Neural cell (in vitro differentiated cells): Measurements from ENCODE around the gene CGB1.

ENCODE experiments used
- EP300 ChIP-seq: fragments of 450-650 bp; conservative IDR thresholded peaks from 2 replicates; pipeline ENCODE4 v1.6.1; 2014; ENCODE audit warnings: antibody characterized with exemption, mild to moderate bottlenecking, moderate library complexity; ENCODE audit not compliant: poor library complexity, severe bottlenecking
- EZH2 ChIP-seq: fragments of 200-600, 300-800 bp; shearing (Covaris generic), sonication (generic); IDR thresholded peaks from 2 replicates; pipeline ENCODE4 v1.6.1; 2014; ENCODE audit warnings: antibody characterized with exemption, low read length, borderline replicate concordance, mild to moderate bottlenecking; ENCODE audit not compliant: insufficient read depth, poor library complexity, severe bottlenecking
- MXI1 ChIP-seq: fragments of 450-650 bp; conservative IDR thresholded peaks from 2 replicates; pipeline ENCODE4 v1.6.1; 2014; ENCODE audit warnings: antibody characterized with exemption, mild to moderate bottlenecking; ENCODE audit not compliant: poor library complexity, severe bottlenecking
- POLR2AphosphoS5 ChIP-seq: IDR thresholded peaks from 2 replicates; pipeline ENCODE4 v1.6.1; 2012
- RAD21 ChIP-seq: fragments of 450-650 bp; conservative IDR thresholded peaks from 2 replicates; pipeline ENCODE4 v1.6.1; 2014; ENCODE audit warnings: antibody characterized with exemption, mild to moderate bottlenecking, moderate library complexity
- REST ChIP-seq: IDR thresholded peaks from 2 replicates; pipeline ENCODE4 v1.6.1; 2012; ENCODE audit warnings: borderline replicate concordance
- SMC3 ChIP-seq: fragments of 450-650 bp; conservative IDR thresholded peaks from 2 replicates; pipeline ENCODE4 v1.6.1; 2014; ENCODE audit warnings: antibody characterized with exemption, mild to moderate bottlenecking, moderate library complexity; ENCODE audit not compliant: poor library complexity
- TAF1 ChIP-seq: IDR thresholded peaks from 2 replicates; pipeline ENCODE4 v1.6.1; 2012; ENCODE audit warnings: low read depth
- TF ChIP-seq, protein P1 (sequence below): fragments of 450-650 bp; IDR thresholded peaks from 2 replicates; pipeline ENCODE4 v1.5.1; 2014; ENCODE audit warnings: antibody characterized with exemption, mild to moderate bottlenecking, moderate library complexity; ENCODE audit not compliant: poor library complexity, severe bottlenecking

DNA sequence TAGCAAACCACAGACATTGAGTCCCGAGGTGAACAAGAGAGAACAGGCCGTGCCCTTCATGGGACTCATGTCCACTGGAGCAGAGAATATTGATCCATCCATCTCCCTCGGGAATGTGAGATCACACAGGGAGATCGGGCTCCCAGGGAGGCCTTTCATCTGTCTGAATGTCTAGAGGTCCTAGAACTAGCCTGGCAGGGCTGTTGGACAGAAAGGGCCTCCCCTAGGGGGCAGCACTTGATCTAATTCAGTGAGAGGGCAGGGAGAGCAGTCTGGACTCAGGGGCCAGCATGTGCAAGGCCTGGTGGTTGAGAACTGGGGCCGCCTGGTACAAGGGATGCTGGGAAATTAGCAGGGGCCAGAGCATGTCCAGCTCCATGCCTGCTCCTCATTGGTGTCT, 38.7 kb downstream of the CGB1 start:
- TF ChIP-seq, protein P1, sequence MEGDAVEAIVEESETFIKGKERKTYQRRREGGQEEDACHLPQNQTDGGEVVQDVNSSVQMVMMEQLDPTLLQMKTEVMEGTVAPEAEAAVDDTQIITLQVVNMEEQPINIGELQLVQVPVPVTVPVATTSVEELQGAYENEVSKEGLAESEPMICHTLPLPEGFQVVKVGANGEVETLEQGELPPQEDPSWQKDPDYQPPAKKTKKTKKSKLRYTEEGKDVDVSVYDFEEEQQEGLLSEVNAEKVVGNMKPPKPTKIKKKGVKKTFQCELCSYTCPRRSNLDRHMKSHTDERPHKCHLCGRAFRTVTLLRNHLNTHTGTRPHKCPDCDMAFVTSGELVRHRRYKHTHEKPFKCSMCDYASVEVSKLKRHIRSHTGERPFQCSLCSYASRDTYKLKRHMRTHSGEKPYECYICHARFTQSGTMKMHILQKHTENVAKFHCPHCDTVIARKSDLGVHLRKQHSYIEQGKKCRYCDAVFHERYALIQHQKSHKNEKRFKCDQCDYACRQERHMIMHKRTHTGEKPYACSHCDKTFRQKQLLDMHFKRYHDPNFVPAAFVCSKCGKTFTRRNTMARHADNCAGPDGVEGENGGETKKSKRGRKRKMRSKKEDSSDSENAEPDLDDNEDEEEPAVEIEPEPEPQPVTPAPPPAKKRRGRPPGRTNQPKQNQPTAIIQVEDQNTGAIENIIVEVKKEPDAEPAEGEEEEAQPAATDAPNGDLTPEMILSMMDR: no peak
- TF ChIP-seq POLR2AphosphoS5 (no peak), MXI1 (no peak), EP300 (no peak), REST (no peak), SMC3 (no peak), TAF1 (no peak), EZH2 (no peak), RAD21 (no peak)
